HCT116 (cell line): ENCODE results near the gene NFIA. TPM values are rescaled to one million over a fixed set of nuclear protein-coding genes. Genes with fewer than 3 reads are reported as not detected.

Source experiments
- ATAC-seq: fragments of 200-7000 bp; cut with Tn5 transposase; 2 replicates; pipeline ENCODE4 v1.9.1; 2020; ENCODE audit warnings: mild to moderate bottlenecking, moderate library complexity
- BruUV-seq: library from RNA; stranded (reverse); fragments of 400-500 nt; replicated peaks from 2 replicates; lab custom pipeline; 2021; lab: Mats Ljungman, UMichigan
- CTCF ChIA-PET: fragments of 300-600 bp; sonication (Branson Sonifier 250); formaldehyde crosslinking; loops from one replicate; lab custom pipeline; 2021; ENCODE audit warnings: antibody characterized with exemption; lab: Charles Lee
- POLR2A ChIA-PET: fragments of 300-600, 350-600 bp; sonication (Branson Sonifier 250); formaldehyde crosslinking; loops from one replicate; lab custom pipeline; 2021; ENCODE audit warnings: antibody characterized with exemption; lab: Charles Lee
- RAD21 ChIA-PET, 2 experiments: fragments of 300-600 bp; sonication (Branson Sonifier 250); formaldehyde crosslinking; loops; one replicate each; lab custom pipeline; 2023; ENCODE audit warnings: low total read pairs in 2 of 2; ENCODE audit not compliant: uncharacterized antibody in 2 of 2, unreplicated experiment in 2 of 2, low non-redundant PET in 1 of 2; lab: Charles Lee
- DNase-seq: peaks from one replicate; pipeline ENCODE4 v3.0.0-alpha.2; 2010; ENCODE audit warnings: low read depth, low spot score
- H2AFZ ChIP-seq: fragments of 200-600 bp; shearing (Covaris generic), sonication (generic); 2 replicates; pipeline ENCODE4 v1.6.1; 2017; ENCODE audit warnings: low read depth, mixed run types, mixed read lengths, antibody characterized with exemption, low read length; ENCODE audit not compliant: poor library complexity, severe bottlenecking
- H3K27ac ChIP-seq: 2 replicates; pipeline ENCODE4 v1.5.1; 2012; ENCODE audit warnings: low read depth, low read length
- H3K27me3 ChIP-seq: fragments of 200-600 bp; sonication (generic); 2 replicates; pipeline ENCODE4 v1.6.1; 2016; ENCODE audit warnings: mixed run types, low read length, mixed read lengths; ENCODE audit not compliant: insufficient read depth
- H3K36me3 ChIP-seq, 2 experiments: fragments of 200-500 bp in 1 of 2; fragments of 200-600 bp in 1 of 2; sonication (Bioruptor generic) in 1 of 2; sonication (generic) in 1 of 2; 2 replicates each; pipeline versions ENCODE4 v1.5.1 to v1.6.1; 2014 to 2016; ENCODE audit warnings: low read length in 2 of 2, inconsistent platforms in 1 of 2, mixed read lengths in 1 of 2, mixed run types in 1 of 2; ENCODE audit not compliant: insufficient read depth in 2 of 2, control insufficient read depth in 1 of 2
- H3K4me1 ChIP-seq, 2 experiments: fragments of 200-600 bp in 1 of 2; sonication (generic) in 1 of 2; 2 replicates each; pipeline versions ENCODE4 v1.5.1 to v1.6.1; 2012 to 2017; ENCODE audit warnings: low read length in 2 of 2, inconsistent platforms in 1 of 2, mild to moderate bottlenecking in 1 of 2, mixed read lengths in 1 of 2, mixed run types in 1 of 2, moderate library complexity in 1 of 2; ENCODE audit not compliant: insufficient read depth in 2 of 2, control insufficient read depth in 1 of 2
- H3K4me2 ChIP-seq: fragments of 200-600 bp; sonication (generic); 2 replicates; pipeline ENCODE4 v1.6.1; 2017; ENCODE audit warnings: mixed run types, low read length, mixed read lengths
- H3K4me3 ChIP-seq, 2 experiments: fragments of 200-600 bp in 1 of 2; sonication (generic) in 1 of 2; replicated peaks in 1 of 2; 2 replicates each; pipeline ENCODE4 v1.5.1; 2011 to 2016; ENCODE audit warnings: low read length in 2 of 2, control low read depth in 1 of 2, low read depth in 1 of 2, mild to moderate bottlenecking in 1 of 2, mixed read lengths in 1 of 2, mixed run types in 1 of 2
- H3K79me2 ChIP-seq: fragments of 200-600 bp; sonication (generic); 2 replicates; pipeline ENCODE4 v1.6.1; 2017; ENCODE audit warnings: mild to moderate bottlenecking, mixed run types, low read length, moderate library complexity, mixed read lengths; ENCODE audit not compliant: insufficient read depth
- H3K9ac ChIP-seq: fragments of 200-600 bp; sonication (generic); 2 replicates; pipeline ENCODE4 v1.6.1; 2016; ENCODE audit warnings: low read length, mixed read lengths
- H3K9me2 ChIP-seq: fragments of 200-600 bp; sonication (generic), shearing (Covaris generic); 2 replicates; pipeline ENCODE4 v1.6.1; 2017; ENCODE audit warnings: mixed run types, mild to moderate bottlenecking, moderate library complexity; ENCODE audit not compliant: insufficient read depth
- H3K9me3 ChIP-seq, 2 experiments: fragments of 200-500 bp in 1 of 2; fragments of 200-600 bp in 1 of 2; sonication (Bioruptor generic) in 1 of 2; sonication (generic) in 1 of 2; 2 replicates each; pipeline ENCODE4 v1.6.1; 2014 to 2017; ENCODE audit warnings: low read length in 2 of 2, mixed read lengths in 2 of 2, inconsistent platforms in 1 of 2, low read depth in 1 of 2, mild to moderate bottlenecking in 1 of 2, mixed run types in 1 of 2, moderate library complexity in 1 of 2; ENCODE audit not compliant: control insufficient read depth in 1 of 2, insufficient read depth in 1 of 2
- H4K20me1 ChIP-seq: fragments of 200-600 bp; sonication (generic), shearing (Covaris generic); 2 replicates; pipeline ENCODE4 v1.6.1; 2017; ENCODE audit warnings: mixed run types, mild to moderate bottlenecking, moderate library complexity; ENCODE audit not compliant: insufficient read depth
- ATF3 ChIP-seq: IDR thresholded peaks from 2 replicates; pipeline ENCODE4 v1.6.1; 2012
- CBX3 ChIP-seq: IDR thresholded peaks from 2 replicates; pipeline ENCODE4 v1.6.1; 2012; ENCODE audit warnings: low read depth
- CEBPB ChIP-seq: IDR thresholded peaks from 2 replicates; pipeline ENCODE4 v1.6.1; 2012; ENCODE audit warnings: low read depth
- EGR1 ChIP-seq: IDR thresholded peaks from 2 replicates; pipeline ENCODE4 v1.6.1; 2012; ENCODE audit warnings: low read depth
- ELF1 ChIP-seq: IDR thresholded peaks from 2 replicates; pipeline ENCODE4 v1.6.1; 2012; ENCODE audit warnings: low read depth, borderline replicate concordance
- EZH2 ChIP-seq: fragments of 200-600 bp; sonication (generic); IDR thresholded peaks from 2 replicates; pipeline ENCODE4 v1.6.1; 2017; ENCODE audit warnings: antibody characterized with exemption, mixed run types
- FOSL1 ChIP-seq: IDR thresholded peaks from 2 replicates; pipeline ENCODE4 v1.6.1; 2012; ENCODE audit warnings: low read depth
- JUND ChIP-seq: IDR thresholded peaks from 2 replicates; pipeline ENCODE4 v1.6.1; 2012
- POLR2A ChIP-seq: IDR thresholded peaks from 2 replicates; pipeline ENCODE4 v1.7.0; 2011; ENCODE audit warnings: borderline replicate concordance; ENCODE audit not compliant: insufficient read depth, insufficient read length; ENCODE audit errors: extremely low read depth
- POLR2AphosphoS5 ChIP-seq: IDR thresholded peaks from 2 replicates; pipeline ENCODE4 v1.6.1; 2011; ENCODE audit warnings: mild to moderate bottlenecking, low read depth, low read length, moderate library complexity
- SIN3A ChIP-seq: IDR thresholded peaks from 2 replicates; pipeline ENCODE4 v1.6.1; 2012; ENCODE audit warnings: low read depth
- SP1 ChIP-seq: IDR thresholded peaks from 2 replicates; pipeline ENCODE4 v1.6.1; 2012; ENCODE audit warnings: low read depth
- SRF ChIP-seq: IDR thresholded peaks from 2 replicates; pipeline ENCODE4 v1.6.1; 2012; ENCODE audit warnings: low read depth
- ZFX ChIP-seq: fragments of 450-650 bp; IDR thresholded peaks from 2 replicates; pipeline ENCODE4 v1.6.1; 2017
- ZNF274 ChIP-seq: fragments of 200-500 bp; sonication (Bioruptor generic); IDR thresholded peaks from 2 replicates; pipeline ENCODE4 v1.6.1; 2014; ENCODE audit warnings: mild to moderate bottlenecking, low read depth, low read length, inconsistent platforms
- intact Hi-C: fragments of 100-400 bp; cut with micrococcal nuclease; formaldehyde crosslinking; loops from 2 replicates; pipeline ENCODE4 v1.10.0; 2022
- total RNA-seq: library from RNA; stranded (reverse); gene quantifications from one replicate; pipeline ENCODE4 v1.2.1, GENCODE V29; 2021; ENCODE audit not compliant: unreplicated experiment
- TF ChIP-seq, protein P1 (sequence below): IDR thresholded peaks from 2 replicates; pipeline ENCODE4 v1.6.1; 2012

Gene NFIA
- total RNA-seq, 1 experiment from 2014 or later: 17.2 TPM

DNA sequence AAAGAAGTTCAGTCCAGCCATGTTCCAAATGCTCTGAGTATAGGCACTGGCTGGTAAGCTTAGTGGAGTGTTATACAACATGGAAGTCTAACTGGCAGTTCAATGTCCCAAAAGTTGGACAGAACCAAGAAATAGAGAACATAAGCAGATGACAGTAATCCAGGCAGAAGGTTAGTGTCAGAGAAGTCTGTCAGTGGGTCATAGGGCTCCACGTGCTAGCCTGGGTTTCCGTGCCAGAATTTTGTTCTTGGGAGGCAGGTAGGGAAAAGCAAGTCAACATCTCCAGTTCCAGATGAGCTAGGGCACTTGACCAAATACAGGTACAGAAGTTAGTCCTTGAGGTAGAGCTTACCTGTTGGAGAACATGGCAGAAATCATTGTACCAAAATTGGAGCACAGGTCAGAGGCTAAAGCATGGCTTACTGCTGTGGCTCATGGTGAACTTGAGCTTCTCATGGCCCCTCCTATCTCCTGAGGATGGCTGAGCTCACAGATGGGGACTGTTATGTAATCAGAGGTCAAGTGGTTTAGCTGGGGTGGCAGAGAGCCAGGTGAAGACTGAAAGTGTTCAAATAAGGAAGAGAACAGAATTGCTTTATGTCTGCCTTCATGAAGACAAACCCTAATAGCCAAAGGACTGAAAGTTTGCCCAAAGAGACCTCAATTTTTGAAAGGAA lies 170.8 kb downstream of the NFIA start:
- Histone ChIP-seq H3K27ac (no peak overlapping the region), H3K4me2 (no peak overlapping the region), H3K9me2 (no peaks in the 10 kb centered on the region), H4K20me1 (no peaks in the 10 kb centered on the region), H2AFZ (no peak overlapping the region), H3K27me3 (no peaks in the 10 kb centered on the region), H3K4me3 (no peak overlapping the region), H3K4me1 (no peaks in the 10 kb centered on the region), H3K9me3 (no peaks in the 10 kb centered on the region), H3K79me2 (no peaks in the 10 kb centered on the region), H3K9ac (no peak overlapping the region), H3K36me3 (no peaks in the 10 kb centered on the region)
- ChIA-PET CTCF (no interaction called here), POLR2A (no interaction called here), RAD21 (no interaction called here)
- no peak for DNase-seq
- no peak for ATAC-seq
- intact Hi-C loops: no loop called here
- TF ChIP-seq SP1 (no peak), CEBPB (no peak), ZFX (no peak), EZH2 (no peak), EGR1 (no peak), CBX3 (no peak), POLR2AphosphoS5 (no peak), JUND (no peak), ATF3 (no peak), ELF1 (no peak), POLR2A (no peak), FOSL1 (no peak), SIN3A (no peak), ZNF274 (no peak), SRF (no peak)
- TF ChIP-seq, protein P1, sequence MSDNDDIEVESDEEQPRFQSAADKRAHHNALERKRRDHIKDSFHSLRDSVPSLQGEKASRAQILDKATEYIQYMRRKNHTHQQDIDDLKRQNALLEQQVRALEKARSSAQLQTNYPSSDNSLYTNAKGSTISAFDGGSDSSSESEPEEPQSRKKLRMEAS: no peak
- no TSS peak for BruUV-seq
